Activated CD4-positive, CD25-positive, alpha-beta regulatory T cell treated with anti-CD3 and anti-CD28 coated beads, Interleukin-2, amount 50 U/mL, for 72 hours (primary cell): ENCODE results near the gene POU6F1.

ENCODE experiments used
- DNase-seq: peaks from one replicate; pipeline ENCODE4 v3.0.0; 2021

POU6F1 gene

GRCh38 chr12:51160814-51161459 lies 56.9 kb downstream of the POU6F1 start:
- no peak for DNase-seq

GRCh38 chr12:51156245-51156765 lies 61.6 kb downstream of the POU6F1 start:
- DNase-seq, result no peak

GRCh38 chr12:51152953-51153352 lies 64.9 kb downstream of the POU6F1 start:
- no peak for DNase-seq

DNA sequence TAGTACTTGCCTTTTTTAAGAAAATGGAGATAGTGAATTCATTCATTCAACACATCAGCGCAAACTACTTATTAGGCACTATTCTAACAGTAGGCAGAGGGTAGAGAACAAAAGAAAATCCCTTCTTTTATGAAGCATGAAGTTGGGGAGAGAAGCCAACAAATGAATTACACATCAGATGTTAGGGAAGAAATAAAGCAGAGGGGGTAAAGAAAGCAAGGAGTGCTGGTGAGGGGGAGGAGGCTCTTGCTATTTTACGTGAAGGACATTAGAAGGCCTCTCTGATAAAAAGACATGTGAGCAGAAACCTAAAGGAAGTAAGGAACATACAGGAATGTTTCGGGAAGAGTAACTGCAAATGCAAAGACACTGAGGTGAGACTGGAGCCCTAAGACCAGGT lies 67.1 kb downstream of the POU6F1 start:
- DNase-seq, result no peak

DNA sequence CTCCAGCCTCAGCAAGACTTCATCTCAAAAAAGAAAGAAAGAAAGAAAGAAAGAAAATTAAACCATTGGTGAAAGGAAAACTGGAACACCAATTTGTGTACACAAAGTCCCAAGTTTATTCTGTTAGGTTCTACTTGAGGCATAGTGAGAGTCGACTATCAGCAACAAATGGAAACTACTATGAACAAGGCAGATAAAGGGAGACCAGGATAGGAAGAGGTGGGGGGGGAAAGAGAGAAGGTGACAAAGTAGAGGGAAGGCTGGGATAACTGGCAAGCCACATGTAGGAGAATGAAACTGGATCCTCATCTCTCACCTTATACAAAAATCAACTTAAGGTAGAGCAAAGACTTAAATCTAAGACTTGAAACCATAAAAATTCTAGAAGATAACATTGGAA lies 70.6 kb downstream of the POU6F1 start:
- DNase-seq, result no peak

- no peak for DNase-seq
Measured at GRCh38 chr12:51139292-51139844, 78.5 kb downstream of the POU6F1 start.
